Natural killer cell (primary cell): ENCODE data around the gene NPW. TPM values are rescaled to one million over a fixed set of nuclear protein-coding genes. Genes with fewer than 3 reads are reported as not detected.

Experiments
- ATAC-seq, 3 donors: fragments of 150-1000 bp in 2 of 3; fragments of 200-7000 bp in 1 of 3; cut with Tn5 transposase; 1 replicate in 1 of 3; 2 replicates in 2 of 3; pipeline ENCODE4 v1.10.0; 2021; ENCODE audit warnings: mild to moderate bottlenecking in 2 of 3, moderate library complexity in 2 of 3
- DNase-seq, 2 donors: peaks; one replicate each; pipeline versions ENCODE4 v3.0.0 to v3.0.0-alpha.2; 2013 to 2021; ENCODE audit warnings: mixed read lengths in 1 of 2
- H3K27ac ChIP-seq: one replicate; pipeline ENCODE4 v1.5.1; 2013; ENCODE audit warnings: mild to moderate bottlenecking, low read length
- H3K27me3 ChIP-seq: one replicate; pipeline ENCODE4 v1.6.1; 2013; ENCODE audit warnings: low read length; ENCODE audit not compliant: control insufficient read depth, insufficient read depth
- H3K36me3 ChIP-seq: one replicate; pipeline ENCODE4 v1.6.1; 2013; ENCODE audit warnings: low read length; ENCODE audit not compliant: control insufficient read depth, insufficient read depth
- H3K4me1 ChIP-seq: one replicate; pipeline ENCODE4 v1.6.1; 2013; ENCODE audit warnings: low read length; ENCODE audit not compliant: control insufficient read depth, insufficient read depth
- H3K4me3 ChIP-seq: one replicate; pipeline ENCODE4 v1.5.1; 2013; ENCODE audit warnings: low read length
- H3K9me3 ChIP-seq: one replicate; pipeline ENCODE4 v1.6.1; 2013; ENCODE audit warnings: low read length; ENCODE audit not compliant: control insufficient read depth, insufficient read depth
- H3K27ac Mint-ChIP-seq, 2 donors: one replicate each; pipeline ENCODE4 v1.8.0; 2022; ENCODE audit warnings: mild to moderate bottlenecking in 2 of 2, mixed read lengths in 2 of 2, moderate library complexity in 1 of 2
- H3K27me3 Mint-ChIP-seq, 2 donors: one replicate each; pipeline ENCODE4 v1.8.0; 2022; ENCODE audit warnings: low read depth in 2 of 2, mixed read lengths in 2 of 2
- H3K36me3 Mint-ChIP-seq: one replicate; pipeline ENCODE4 v1.8.0; 2022; ENCODE audit warnings: mixed read lengths
- H3K4me1 Mint-ChIP-seq, 2 donors: one replicate each; pipeline ENCODE4 v1.8.0; 2022; ENCODE audit warnings: mixed read lengths in 2 of 2
- H3K4me3 Mint-ChIP-seq: one replicate; pipeline ENCODE4 v1.8.0; 2022; ENCODE audit warnings: mild to moderate bottlenecking, moderate library complexity, mixed read lengths
- H3K9me3 Mint-ChIP-seq, 2 donors: one replicate each; pipeline ENCODE4 v1.8.0; 2022; ENCODE audit warnings: mixed read lengths in 2 of 2
- WGBS: methylation state at CpG from one replicate; pipeline ENCODE4 v1.1.7; 2013; ENCODE audit warnings: missing lambda C conversion rate; ENCODE audit not compliant: insufficient coverage; 5-methylcytosine and 5-hydroxymethylcytosine counted together
- intact Hi-C: fragments of 100-400 bp; cut with micrococcal nuclease; formaldehyde crosslinking; loops from one replicate; pipeline ENCODE4 v1.14.2; 2022
- total RNA-seq, 4 donors: library from RNA; stranded (reverse); fragments of 120-200 nt in 1 of 4; gene quantifications; one replicate each; pipeline versions ENCODE4 v1.2.3 to v1.2.4, GENCODE V29; 2013 to 2022
- TF ChIP-seq, protein P1 (sequence below): fragments of 200-600 bp; IDR thresholded peaks from one replicate; pipeline ENCODE4 v1.8.0; 2022; ENCODE audit warnings: antibody characterized with exemption

Gene NPW
- total RNA-seq, 3 donors from 2014 or later (not counting 1 experiment from before 2014, with no cell fraction given): 0.80 TPM; not detected in 2

DNA sequence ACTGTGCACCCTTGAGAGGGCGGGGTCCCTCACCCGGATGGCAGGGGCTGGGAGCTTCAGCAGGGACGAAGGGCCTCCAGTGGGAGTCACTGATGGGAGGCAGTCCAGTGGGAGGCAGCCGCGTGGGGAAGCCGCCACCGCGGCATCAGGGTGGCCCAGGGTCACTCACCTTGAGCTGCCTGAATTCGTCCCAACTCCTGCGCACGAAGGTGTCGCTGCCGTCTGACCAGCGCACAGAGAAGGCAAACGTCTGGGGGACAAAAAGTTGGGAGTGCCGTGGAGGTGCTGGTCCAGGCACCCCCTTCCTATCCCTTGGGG is 38.9 kb upstream of the NPW start:
- Mint-ChIP-seq H3K4me3 (no peak overlapping the region), H3K27me3 (peaks cover 0 to 12% of the 10 kb centered on the region in 2 donors), H3K36me3 (no peaks in the 10 kb centered on the region), H3K4me1 (peaks cover 4% of the 10 kb centered on the region in 2 donors), H3K9me3 (no peaks in the 10 kb centered on the region), H3K27ac (no peak overlapping the region)
- intact Hi-C loops: no loop called here
- no peak overlapping the region for H3K27ac ChIP-seq
- no peak for ATAC-seq
- no peaks in the 10 kb centered on the region for H3K9me3 ChIP-seq
- no peak for DNase-seq
- TF ChIP-seq, protein P1, sequence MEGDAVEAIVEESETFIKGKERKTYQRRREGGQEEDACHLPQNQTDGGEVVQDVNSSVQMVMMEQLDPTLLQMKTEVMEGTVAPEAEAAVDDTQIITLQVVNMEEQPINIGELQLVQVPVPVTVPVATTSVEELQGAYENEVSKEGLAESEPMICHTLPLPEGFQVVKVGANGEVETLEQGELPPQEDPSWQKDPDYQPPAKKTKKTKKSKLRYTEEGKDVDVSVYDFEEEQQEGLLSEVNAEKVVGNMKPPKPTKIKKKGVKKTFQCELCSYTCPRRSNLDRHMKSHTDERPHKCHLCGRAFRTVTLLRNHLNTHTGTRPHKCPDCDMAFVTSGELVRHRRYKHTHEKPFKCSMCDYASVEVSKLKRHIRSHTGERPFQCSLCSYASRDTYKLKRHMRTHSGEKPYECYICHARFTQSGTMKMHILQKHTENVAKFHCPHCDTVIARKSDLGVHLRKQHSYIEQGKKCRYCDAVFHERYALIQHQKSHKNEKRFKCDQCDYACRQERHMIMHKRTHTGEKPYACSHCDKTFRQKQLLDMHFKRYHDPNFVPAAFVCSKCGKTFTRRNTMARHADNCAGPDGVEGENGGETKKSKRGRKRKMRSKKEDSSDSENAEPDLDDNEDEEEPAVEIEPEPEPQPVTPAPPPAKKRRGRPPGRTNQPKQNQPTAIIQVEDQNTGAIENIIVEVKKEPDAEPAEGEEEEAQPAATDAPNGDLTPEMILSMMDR: no peak
- H3K4me1 ChIP-seq: peaks cover 27% of the 10 kb centered on the region
- 27% methylated on average over 16 of the region's 16 CpGs for WGBS
- peaks cover 31% of the 10 kb centered on the region for H3K27me3 ChIP-seq
- no peak overlapping the region for H3K4me3 ChIP-seq
- H3K36me3 ChIP-seq: peaks cover 28% of the 10 kb centered on the region

DNA sequence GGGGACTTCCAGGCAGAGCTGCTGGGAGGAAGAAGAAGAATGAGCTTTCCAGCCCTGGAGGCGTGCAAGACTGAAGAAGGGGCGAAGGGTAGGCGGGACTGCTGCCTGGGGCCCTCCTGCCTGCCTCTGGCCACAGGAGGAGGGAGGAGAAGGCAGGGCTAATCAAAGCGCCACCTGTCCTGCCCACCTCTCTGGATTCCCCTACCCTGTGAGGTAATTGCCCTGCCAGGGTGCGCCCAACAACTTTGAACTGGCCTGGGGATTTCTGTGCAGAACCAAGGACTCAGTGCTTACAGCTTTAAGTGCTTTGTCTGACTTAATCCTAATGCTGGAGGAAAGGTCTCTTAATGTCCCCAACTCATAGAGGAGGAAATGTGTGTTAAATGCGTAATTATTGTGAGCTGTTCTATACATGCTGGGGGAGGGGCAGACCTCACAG is 38.2 kb upstream of the NPW start, which contains the start of gene NOXO1:
TSS of gene NOXO1 (minus strand) at position 72 of the 439 bp plus-strand sequence. CDS start 290 bp downstream, outside the sequence.
- Histone ChIP-seq H3K4me1 (peaks cover 27% of the 10 kb centered on the region), H3K36me3 (peaks cover 28% of the 10 kb centered on the region), H3K27me3 (peaks cover 31% of the 10 kb centered on the region), H3K4me3 (no peak within 1 kb of the TSS), H3K9me3 (no peaks in the 10 kb centered on the region), H3K27ac (no peak within 1 kb of the TSS)
- Mint-ChIP-seq H3K27me3 (peaks cover 0 to 12% of the 10 kb centered on the region in 2 donors), H3K4me1 (peaks cover 4 to 5% of the 10 kb centered on the region in 2 donors), H3K9me3 (no peaks in the 10 kb centered on the region), H3K36me3 (no peaks in the 10 kb centered on the region), H3K4me3 (peak within 1 kb of the TSS; percentile 63), H3K27ac (peak within 1 kb of the TSS in 1 of 2 donors; percentile 72)
- TF ChIP-seq, protein P1: no peak
- 40% methylated on average over 6 of the region's 6 CpGs for WGBS
- DNase-seq (peak in 1 of 2 donors; percentile 55), ATAC-seq (no peak)
- intact Hi-C loops: no loop called here

DNA sequence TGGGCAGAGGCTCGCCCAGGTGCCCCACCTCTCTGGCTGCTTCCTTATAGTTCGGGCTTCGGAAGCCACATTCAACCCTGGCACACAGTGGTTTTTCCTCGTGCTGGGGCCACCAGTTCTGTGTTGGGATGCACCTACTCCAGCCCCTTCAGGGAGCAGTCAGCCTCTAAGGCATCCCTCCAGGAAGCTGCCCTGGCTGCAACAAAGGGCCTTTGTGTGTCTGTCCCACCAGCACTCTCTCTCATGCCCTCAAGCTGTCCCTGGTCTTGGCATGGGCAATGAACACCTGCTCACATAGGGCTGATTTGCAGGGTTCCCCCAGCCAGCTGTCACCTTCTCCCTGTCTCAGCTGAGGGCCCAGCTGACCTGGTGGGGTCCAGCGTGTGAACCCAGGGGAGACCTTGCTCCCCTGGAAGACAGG is 37.6 kb upstream of the NPW start:
- H3K4me3 ChIP-seq: no peak overlapping the region
- H3K9me3 Mint-ChIP-seq: no peaks in the 10 kb centered on the region
- H3K36me3 Mint-ChIP-seq: no peaks in the 10 kb centered on the region
- WGBS: 58% methylated on average over 5 of the region's 5 CpGs
- peaks cover 31% of the 10 kb centered on the region for H3K27me3 ChIP-seq
- ATAC-seq (no peak), DNase-seq (no peak)
- TF ChIP-seq, protein P1: no peak
- peak overlapping the region; percentile 63 for H3K4me3 Mint-ChIP-seq
- no peak overlapping the region for H3K27ac ChIP-seq
- H3K9me3 ChIP-seq: no peaks in the 10 kb centered on the region
- peaks cover 27% of the 10 kb centered on the region for H3K4me1 ChIP-seq
- peaks cover 24% of the 10 kb centered on the region for H3K36me3 ChIP-seq
- intact Hi-C loops: no loop called here
- H3K4me1 Mint-ChIP-seq: peaks cover 4 to 11% of the 10 kb centered on the region in 2 donors
- H3K27me3 Mint-ChIP-seq: peaks cover 0 to 12% of the 10 kb centered on the region in 2 donors
- H3K27ac Mint-ChIP-seq: peak overlapping the region in 1 of 2 donors; percentile 72

DNA sequence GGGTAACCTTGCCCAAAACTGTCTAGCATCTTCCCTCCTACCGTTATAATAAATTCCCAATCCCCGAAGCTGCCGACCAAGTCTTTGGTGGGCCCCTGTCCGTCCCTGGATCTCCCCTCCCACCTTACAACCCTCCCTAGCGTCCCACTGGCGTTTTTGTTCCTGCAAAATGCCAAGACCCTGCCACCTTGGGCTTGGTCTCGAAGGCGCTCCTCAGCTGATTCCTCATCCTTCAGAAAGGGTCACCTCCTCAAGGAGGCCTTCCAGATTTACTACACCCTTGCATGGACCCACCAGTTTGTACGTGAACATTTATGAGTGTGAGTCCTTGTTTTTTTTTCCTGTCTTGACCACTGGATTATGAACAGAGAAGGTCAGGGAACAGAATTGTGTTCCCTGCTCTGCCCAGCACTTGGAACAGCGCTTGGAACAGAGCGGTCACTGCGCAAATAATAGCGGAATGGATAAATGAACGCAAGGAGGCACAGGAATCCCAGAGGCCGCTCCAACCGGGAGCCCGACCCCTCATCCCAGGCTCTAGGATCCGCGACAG is 36.5 kb upstream of the NPW start:
- no peak for DNase-seq
- Histone ChIP-seq H3K36me3 (peaks cover 16% of the 10 kb centered on the region), H3K27me3 (peaks cover 31% of the 10 kb centered on the region), H3K9me3 (no peaks in the 10 kb centered on the region), H3K4me3 (no peak overlapping the region), H3K27ac (no peak overlapping the region), H3K4me1 (peaks cover 27% of the 10 kb centered on the region)
- H3K27ac Mint-ChIP-seq: peak overlapping the region; percentile 26 to 72
- H3K9me3 Mint-ChIP-seq: no peaks in the 10 kb centered on the region
- WGBS: 28% methylated on average over 19 of the region's 19 CpGs
- peaks cover 4 to 12% of the 10 kb centered on the region in 2 donors for H3K4me1 Mint-ChIP-seq
- TF ChIP-seq, protein P1: no peak
- ATAC-seq: no peak
- H3K36me3 Mint-ChIP-seq: no peaks in the 10 kb centered on the region
- intact Hi-C loops: no loop called here
- H3K4me3 Mint-ChIP-seq: peak overlapping the region; percentile 86
- peaks cover 0 to 12% of the 10 kb centered on the region in 2 donors for H3K27me3 Mint-ChIP-seq
